A549 (cell line): Measurements from ENCODE around the gene FAM78A. TPM values are rescaled to one million over a fixed set of nuclear protein-coding genes. Genes with fewer than 3 reads are reported as not detected.
A peak's percentile ranks its signal among the peaks of the same experiment; 100 is the strongest.

Source experiments
- ATAC-seq, 2 experiments: fragments of 200-7000 bp in 1 of 2; fragments of >200 bp in 1 of 2; cut with Nextera tagmentation in 1 of 2; cut with Tn5 transposase in 1 of 2; 3 replicates each; pipeline versions ENCODE4 v1.8.0 to v1.9.1; 2018 to 2020; ENCODE audit warnings: mild to moderate bottlenecking in 1 of 2, moderate library complexity in 1 of 2
- CTCF ChIA-PET: fragments of 300-600 bp; sonication (Branson Sonifier 250); formaldehyde crosslinking; extraction: SDS; loops from one replicate; lab custom pipeline; 2021; ENCODE audit warnings: antibody characterized with exemption, inconsistent platforms; lab: Yijun Ruan, JAX
- POLR2A ChIA-PET: fragments of 350-600 bp; formaldehyde crosslinking; extraction: SDS; loops from one replicate; lab custom pipeline; 2021; ENCODE audit warnings: antibody characterized with exemption, inconsistent platforms; lab: Yijun Ruan, JAX
- DNase-seq, 2 experiments: peaks; one replicate each; pipeline versions ENCODE4 v3.0.0 to v3.0.0-alpha.2; 2011 to 2016; ENCODE audit warnings: low read depth in 1 of 2, low spot score in 1 of 2
- FAIRE-seq: peaks from 2 replicates; lab custom pipeline; 2011; peaks lifted over from hg19 to GRCh38; lab: Jason Lieb, UNC
- H3K27ac ChIP-seq, 2 experiments: fragments of >200 bp; sonication (Bioruptor Twin); formaldehyde crosslinking; 3 replicates each; pipeline ENCODE4 v1.5.1; 2016 to 2017
- H3K4me1 ChIP-seq: fragments of >200 bp; sonication (Bioruptor Twin); formaldehyde crosslinking; 3 replicates; pipeline ENCODE4 v1.6.1; 2016
- H3K4me2 ChIP-seq: fragments of >200 bp; sonication (Bioruptor Twin); formaldehyde crosslinking; 3 replicates; pipeline ENCODE4 v1.6.1; 2016
- H3K4me3 ChIP-seq: fragments of >200 bp; sonication (Bioruptor Twin); formaldehyde crosslinking; 3 replicates; pipeline ENCODE4 v1.5.1; 2016
- H3K9me3 ChIP-seq: fragments of >200 bp; sonication (Bioruptor Twin); formaldehyde crosslinking; 3 replicates; pipeline ENCODE4 v1.6.1; 2016
- CEBPB ChIP-seq, 2 experiments: fragments of >200 bp in 1 of 2; sonication (Bioruptor Twin) in 1 of 2; formaldehyde crosslinking in 1 of 2; IDR thresholded peaks; 2 replicates each; pipeline ENCODE4 v1.6.1; 2012 to 2016
- CHD2 ChIP-seq: fragments of 150-350 bp; IDR thresholded peaks from 2 replicates; pipeline ENCODE4 v1.6.1; 2014; ENCODE audit warnings: low read length; ENCODE audit not compliant: partially characterized antibody
- EHF ChIP-seq: fragments of 250-450 bp; sonication (Bioruptor Pico); IDR thresholded peaks from 2 replicates; pipeline ENCODE4 v1.5.0; 2020; ENCODE audit warnings: mild to moderate bottlenecking
- EHMT2 ChIP-seq: fragments of 200-600 bp; sonication (generic); IDR thresholded peaks from 2 replicates; pipeline ENCODE4 v1.6.1; 2016; ENCODE audit warnings: antibody characterized with exemption, low read depth, mild to moderate bottlenecking, moderate library complexity
- ELK1 ChIP-seq: fragments of 150-350 bp; IDR thresholded peaks from 2 replicates; pipeline ENCODE4 v1.6.1; 2014; ENCODE audit warnings: low read depth, mild to moderate bottlenecking, low read length
- EP300 ChIP-seq, 2 experiments: fragments of >200 bp; sonication (Bioruptor Twin); formaldehyde crosslinking; IDR thresholded peaks; 2 replicates in 1 of 2; 3 replicates in 1 of 2; pipeline ENCODE4 v1.6.1; 2016 to 2017
- ESRRA ChIP-seq: fragments of 150-350 bp; IDR thresholded peaks from 2 replicates; pipeline ENCODE4 v1.6.1; 2014; ENCODE audit warnings: mild to moderate bottlenecking, low read length, borderline replicate concordance
- GATA3 ChIP-seq: IDR thresholded peaks from 2 replicates; pipeline ENCODE4 v1.6.1; 2012; ENCODE audit warnings: borderline replicate concordance
- HES2 ChIP-seq: fragments of >200 bp; sonication (Bioruptor Twin); formaldehyde crosslinking; IDR thresholded peaks from 2 replicates; pipeline ENCODE4 v1.6.1; 2016
- HEYL ChIP-seq: fragments of 250-450 bp; sonication (Bioruptor Pico); IDR thresholded peaks from 2 replicates; pipeline ENCODE4 v1.8.0; 2021; ENCODE audit warnings: mild to moderate bottlenecking, moderate library complexity
- HOXB13 ChIP-seq: fragments of 250-450 bp; sonication (Bioruptor Pico); IDR thresholded peaks from 2 replicates; pipeline ENCODE4 v1.5.0; 2020; ENCODE audit warnings: low read depth, mild to moderate bottlenecking, moderate library complexity
- HOXB5 ChIP-seq: fragments of 250-450 bp; sonication (Bioruptor Pico); IDR thresholded peaks from 2 replicates; pipeline ENCODE4 v1.5.0; 2020; ENCODE audit warnings: mild to moderate bottlenecking, moderate library complexity
- JUNB ChIP-seq: fragments of >200 bp; sonication (Bioruptor Twin); formaldehyde crosslinking; IDR thresholded peaks from 2 replicates; pipeline ENCODE4 v1.6.1; 2016
- KDM5A ChIP-seq: fragments of 200-600 bp; sonication (generic); IDR thresholded peaks from 2 replicates; pipeline ENCODE4 v1.6.1; 2016; ENCODE audit warnings: antibody characterized with exemption, mild to moderate bottlenecking
- MAX ChIP-seq: IDR thresholded peaks from 2 replicates; pipeline ENCODE4 v1.6.1; 2012
- MAZ ChIP-seq: fragments of 150-350 bp; IDR thresholded peaks from 2 replicates; pipeline ENCODE4 v1.6.1; 2014; ENCODE audit warnings: antibody characterized with exemption, low read depth, low read length, borderline replicate concordance
- MYC ChIP-seq: IDR thresholded peaks from 2 replicates; pipeline ENCODE4 v1.6.1; 2012; ENCODE audit warnings: mild to moderate bottlenecking, inconsistent platforms, low read length, improper control_type of control experiment, borderline replicate concordance
- NFE2L2 ChIP-seq: fragments of 150-350 bp; conservative IDR thresholded peaks from 2 replicates; pipeline ENCODE4 v1.6.1; 2014; ENCODE audit warnings: low read length
- NPAS2 ChIP-seq: fragments of 250-450 bp; sonication (Bioruptor Pico); IDR thresholded peaks from 2 replicates; pipeline ENCODE4 v1.8.0; 2022; ENCODE audit warnings: mild to moderate bottlenecking, moderate library complexity, borderline replicate concordance
- PBX3 ChIP-seq: IDR thresholded peaks from 2 replicates; pipeline ENCODE4 v1.6.1; 2012
- PHF8 ChIP-seq: fragments of 200-600 bp; sonication (generic); IDR thresholded peaks from 2 replicates; pipeline ENCODE4 v1.6.1; 2016; ENCODE audit warnings: low read depth, mild to moderate bottlenecking, antibody characterized with exemption, moderate library complexity, borderline replicate concordance
- RARB ChIP-seq: fragments of 250-450 bp; sonication (Bioruptor Pico); IDR thresholded peaks from 2 replicates; pipeline ENCODE4 v1.8.0; 2021; ENCODE audit warnings: mild to moderate bottlenecking, moderate library complexity
- SMC3 ChIP-seq: fragments of >200 bp; sonication (Bioruptor Twin); formaldehyde crosslinking; IDR thresholded peaks from 3 replicates; pipeline ENCODE4 v1.6.1; 2018; ENCODE audit warnings: inconsistent platforms
- SREBF2 ChIP-seq: fragments of 450-650 bp; IDR thresholded peaks from 2 replicates; pipeline ENCODE4 v1.6.1; 2014; ENCODE audit warnings: mild to moderate bottlenecking, moderate library complexity
- TP53 ChIP-seq: fragments of 250-450 bp; sonication (Bioruptor Pico); IDR thresholded peaks from 2 replicates; pipeline ENCODE4 v1.5.0; 2021; ENCODE audit warnings: mild to moderate bottlenecking, moderate library complexity
- ZC3H11A ChIP-seq: fragments of 450-650 bp; IDR thresholded peaks from 2 replicates; pipeline ENCODE4 v1.6.1; 2014; ENCODE audit warnings: antibody characterized with exemption, mild to moderate bottlenecking
- ZFP36 ChIP-seq: fragments of 450-650 bp; IDR thresholded peaks from 2 replicates; pipeline ENCODE4 v1.6.1; 2014; ENCODE audit warnings: borderline replicate concordance; ENCODE audit not compliant: partially characterized antibody
- ZNF302 ChIP-seq: fragments of 250-450 bp; sonication (Bioruptor Pico); IDR thresholded peaks from 2 replicates; pipeline ENCODE4 v1.9.0; 2021; ENCODE audit warnings: inconsistent platforms, mild to moderate bottlenecking, moderate library complexity
- ZSCAN20 ChIP-seq: fragments of 250-450 bp; sonication (Bioruptor Pico); IDR thresholded peaks from 2 replicates; pipeline ENCODE4 v1.8.0; 2022; ENCODE audit warnings: mild to moderate bottlenecking, moderate library complexity
- WGBS: methylation state at CpG from one replicate; pipeline ENCODE4 v1.1.6; 2017; ENCODE audit errors: missing lambda C conversion rate; 5-methylcytosine and 5-hydroxymethylcytosine counted together
- polyA plus RNA-seq, 4 experiments: library from polyadenylated mRNA; depleted of rRNA in 3 of 4; stranded (reverse); fragments of >200 nt; fragmentation: RNase III in 1 of 4; extraction: RNeasy Plus Mini Kit Qiagen cat#74134 plus additional on column Dnase treatment in 1 of 4; gene quantifications; 2 replicates in 3 of 4; 3 replicates in 1 of 4; pipeline ENCODE4 v1.2.3, GENCODE V29; 2011 to 2017

The FAM78A gene
- polyA plus RNA-seq, 2 of the 4 experiments (the other 2 are of a cell fraction), result 0.44 to 0.50 TPM

- TF ChIP-seq SREBF2 (no peak), ZSCAN20 (no peak), ESRRA (no peak), HOXB5 (CRISPR knock-in tag) (no peak), NFE2L2 (no peak), CEBPB (IDR thresholded peaks at IDR 0.05) (no peak), TP53 (CRISPR knock-in tag) (no peak), EP300 (IDR thresholded peaks at IDR 0.05) (no peak), EHF (CRISPR knock-in tag) (no peak), HES2 (no peak), KDM5A (no peak), CHD2 (no peak), ZFP36 (no peak), GATA3 (no peak), RARB (no peak), MAZ (no peak), JUNB (no peak)
- TF ChIP-seq, all 56 proteins: peak for 0
- Histone ChIP-seq H3K27ac (no peak overlapping the region), H3K4me3 (no peak overlapping the region), H3K4me2 (no peak overlapping the region), H3K9me3 (no peaks in the 10 kb centered on the region), H3K4me1 (no peaks in the 10 kb centered on the region; the same call in 2 of the 3 replicates)
- DNase-seq (no peak), ATAC-seq (no peak), FAIRE-seq (no peak)
- CTCF ChIA-PET, result interaction anchor here (0.8 to 3.2 kb wide), 2 partner anchors 56 to 233 kb away, joined by 3 to 12 read pairs; no protein-coding TSS in a partner anchor
- WGBS, result 68% methylated on average over 19 of the region's 19 CpGs
- POLR2A ChIA-PET, result no interaction called here
Measured at GRCh38 chr9:131279863-131280570, 3.7 kb upstream of the FAM78A start.

GRCh38 chr9:131279196-131279862 lies 3.0 kb upstream of the FAM78A start:
- no peak overlapping the region for H3K4me2 ChIP-seq
- 71% methylated on average over 11 of the region's 11 CpGs for WGBS
- H3K4me3 ChIP-seq, result no peak overlapping the region
- H3K27ac ChIP-seq, result no peak overlapping the region
- ChIA-PET POLR2A (no interaction called here), CTCF (interaction anchor here (1.5 to 3.2 kb wide), 3 partner anchors 24 to 233 kb away, joined by 3 to 12 read pairs (median 3); no protein-coding TSS in a partner anchor)
- TF ChIP-seq HEYL (CRISPR knock-in tag) (no peak), ZFP36 (no peak), MYC (no peak), TP53 (CRISPR knock-in tag) (no peak), EHF (CRISPR knock-in tag) (no peak), ZSCAN20 (no peak), ELK1 (no peak)
- ATAC-seq (no peak), FAIRE-seq (no peak), DNase-seq (no peak)
- no peaks in the 10 kb centered on the region; the same call in 2 of the 3 replicates for H3K4me1 ChIP-seq
- no peaks in the 10 kb centered on the region for H3K9me3 ChIP-seq

- 51% methylated on average over 8 of the region's 10 CpGs for WGBS
- no peaks in the 10 kb centered on the region for H3K9me3 ChIP-seq
- no peak for FAIRE-seq
- H3K4me1 ChIP-seq, result no peaks in the 10 kb centered on the region; the same call in 2 of the 3 replicates
- no peak overlapping the region for H3K4me2 ChIP-seq
- peak in 1 of 2 experiments; percentile 26; a peak in 3 of 6 replicates for ATAC-seq
- no peak overlapping the region for H3K27ac ChIP-seq
- no peak for DNase-seq
- no peak overlapping the region for H3K4me3 ChIP-seq
- ChIA-PET POLR2A (no interaction called here), CTCF (interaction anchor here (1.5 to 3.2 kb wide), 3 partner anchors 25 to 232 kb away, joined by 3 to 12 read pairs (median 3); no protein-coding TSS in a partner anchor)
- TF ChIP-seq HES2, result no peak
- TF ChIP-seq NPAS2 (CRISPR knock-in tag), result no peak
- TF ChIP-seq EHMT2, result no peak
- no peak for TF ChIP-seq EHF (CRISPR knock-in tag)
- no peak for TF ChIP-seq TP53 (CRISPR knock-in tag)
- no peak for TF ChIP-seq ZNF302 (CRISPR knock-in tag)
- no peak for TF ChIP-seq JUNB
- TF ChIP-seq MAX, result no peak
- TF ChIP-seq RARB, result no peak
- TF ChIP-seq SMC3, result no peak
- no peak for TF ChIP-seq ZC3H11A
- TF ChIP-seq PHF8, result no peak
- no peak for TF ChIP-seq HOXB13
- no peak for TF ChIP-seq PBX3
- TF ChIP-seq ELK1, result no peak
- no peak for TF ChIP-seq ESRRA
Measured at GRCh38 chr9:131278702-131279111, 2.4 kb upstream of the FAM78A start.
